ENCODE data around the gene SMAD3. TPM values are rescaled to one million over a fixed set of nuclear protein-coding genes. Genes with fewer than 3 reads are reported as not detected.

Gene SMAD3
- total RNA-seq, 2 donors from 2014 or later, result 47.9 to 78.5 TPM

DNA sequence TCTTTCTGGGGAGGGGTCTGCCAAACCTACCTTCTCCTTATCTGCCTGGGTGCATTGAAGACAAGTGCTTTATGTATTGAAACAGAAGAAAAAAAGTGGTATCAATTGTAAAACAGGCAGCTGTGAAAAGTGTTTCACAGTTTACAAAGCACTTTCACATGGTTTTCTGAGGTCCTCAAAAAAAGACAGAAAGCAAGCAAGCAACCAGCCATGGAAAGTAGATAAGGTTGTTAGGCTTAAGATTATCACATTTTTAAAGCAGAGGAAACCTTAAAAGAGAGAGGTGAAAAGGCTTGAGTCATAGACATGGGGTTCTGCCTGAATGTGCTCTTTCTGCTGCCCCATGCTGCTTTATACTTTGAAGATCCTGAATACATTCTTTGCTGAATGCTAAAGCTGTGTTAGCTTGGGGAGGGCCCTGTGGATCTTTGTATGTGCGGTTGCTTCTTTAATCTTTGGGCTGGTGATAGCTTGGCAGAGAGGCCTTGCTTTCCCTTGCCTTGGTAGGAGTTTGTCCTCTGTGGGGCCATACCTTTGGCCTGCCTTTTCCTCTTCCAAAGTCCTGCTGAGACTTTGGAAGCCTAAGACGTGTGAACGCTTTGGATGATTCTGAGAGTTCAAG, 2.6 kb downstream of the SMAD3 start:
- no peak for DNase-seq (ENCODE audit: low spot score)
- Histone ChIP-seq H3K36me3 (no peaks in the 10 kb centered on the region), H3K4me3 (peak overlapping the region; percentile 94), H3K4me1 (ENCODE audit: control insufficient read depth in 1 of 2, low read depth in 2 of 2) (peaks cover 22 to 63% of the 10 kb centered on the region in 2 donors), H3K27me3 (replicated peaks; ENCODE audit: insufficient read depth) (no peaks in the 10 kb centered on the region), H3K9me3 (no peaks in the 10 kb centered on the region), H3K27ac (peak overlapping the region; percentile 95)
- TF ChIP-seq, protein P1, sequence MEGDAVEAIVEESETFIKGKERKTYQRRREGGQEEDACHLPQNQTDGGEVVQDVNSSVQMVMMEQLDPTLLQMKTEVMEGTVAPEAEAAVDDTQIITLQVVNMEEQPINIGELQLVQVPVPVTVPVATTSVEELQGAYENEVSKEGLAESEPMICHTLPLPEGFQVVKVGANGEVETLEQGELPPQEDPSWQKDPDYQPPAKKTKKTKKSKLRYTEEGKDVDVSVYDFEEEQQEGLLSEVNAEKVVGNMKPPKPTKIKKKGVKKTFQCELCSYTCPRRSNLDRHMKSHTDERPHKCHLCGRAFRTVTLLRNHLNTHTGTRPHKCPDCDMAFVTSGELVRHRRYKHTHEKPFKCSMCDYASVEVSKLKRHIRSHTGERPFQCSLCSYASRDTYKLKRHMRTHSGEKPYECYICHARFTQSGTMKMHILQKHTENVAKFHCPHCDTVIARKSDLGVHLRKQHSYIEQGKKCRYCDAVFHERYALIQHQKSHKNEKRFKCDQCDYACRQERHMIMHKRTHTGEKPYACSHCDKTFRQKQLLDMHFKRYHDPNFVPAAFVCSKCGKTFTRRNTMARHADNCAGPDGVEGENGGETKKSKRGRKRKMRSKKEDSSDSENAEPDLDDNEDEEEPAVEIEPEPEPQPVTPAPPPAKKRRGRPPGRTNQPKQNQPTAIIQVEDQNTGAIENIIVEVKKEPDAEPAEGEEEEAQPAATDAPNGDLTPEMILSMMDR (IDR thresholded peaks at IDR 0.05), result no peak
- no peak for ATAC-seq (ENCODE audit: insufficient number of reproducible peaks, low FRiP score, low read depth)

- H3K9me3 ChIP-seq, result no peaks in the 10 kb centered on the region
- DNase-seq (ENCODE audit: low spot score) (no peak), ATAC-seq (ENCODE audit: insufficient number of reproducible peaks, low FRiP score, low read depth) (no peak)
- peaks cover 25 to 71% of the 10 kb centered on the region in 2 donors for H3K4me1 ChIP-seq (ENCODE audit: control insufficient read depth in 1 of 2, low read depth in 2 of 2)
- H3K4me3 ChIP-seq, result peak overlapping the region; percentile 94
- TF ChIP-seq, protein P1 (IDR thresholded peaks at IDR 0.05), result no peak
- no peaks in the 10 kb centered on the region for H3K36me3 ChIP-seq
- H3K27me3 ChIP-seq (replicated peaks; ENCODE audit: insufficient read depth), result no peaks in the 10 kb centered on the region
- H3K27ac ChIP-seq, result peak overlapping the region; percentile 21 to 95
Measured at GRCh38 chr15:67068710-67069400, 3.5 kb downstream of the SMAD3 start.

GRCh38 chr15:67070150-67070549, 4.7 kb downstream of the SMAD3 start:
- H3K9me3 ChIP-seq, result no peaks in the 10 kb centered on the region
- H3K27me3 ChIP-seq (replicated peaks; ENCODE audit: insufficient read depth), result no peaks in the 10 kb centered on the region
- TF ChIP-seq, protein P1 (IDR thresholded peaks at IDR 0.05), result no peak
- no peak overlapping the region for H3K27ac ChIP-seq
- DNase-seq (ENCODE audit: low spot score) (no peak), ATAC-seq (ENCODE audit: insufficient number of reproducible peaks, low FRiP score, low read depth) (no peak)
- no peaks in the 10 kb centered on the region for H3K36me3 ChIP-seq
- H3K4me3 ChIP-seq, result no peak overlapping the region
- peaks cover 38 to 73% of the 10 kb centered on the region in 2 donors for H3K4me1 ChIP-seq (ENCODE audit: control insufficient read depth in 1 of 2, low read depth in 2 of 2)

GRCh38 chr15:67070892-67071664, 5.7 kb downstream of the SMAD3 start:
- Histone ChIP-seq H3K4me1 (ENCODE audit: control insufficient read depth in 1 of 2, low read depth in 2 of 2) (peaks cover 47 to 83% of the 10 kb centered on the region in 2 donors), H3K9me3 (no peaks in the 10 kb centered on the region), H3K4me3 (no peak overlapping the region), H3K36me3 (no peaks in the 10 kb centered on the region), H3K27me3 (replicated peaks; ENCODE audit: insufficient read depth) (no peaks in the 10 kb centered on the region), H3K27ac (no peak overlapping the region)
- DNase-seq (ENCODE audit: low spot score) (no peak), ATAC-seq (ENCODE audit: insufficient number of reproducible peaks, low FRiP score, low read depth) (no peak)
- TF ChIP-seq, protein P1 (IDR thresholded peaks at IDR 0.05), result no peak

DNA sequence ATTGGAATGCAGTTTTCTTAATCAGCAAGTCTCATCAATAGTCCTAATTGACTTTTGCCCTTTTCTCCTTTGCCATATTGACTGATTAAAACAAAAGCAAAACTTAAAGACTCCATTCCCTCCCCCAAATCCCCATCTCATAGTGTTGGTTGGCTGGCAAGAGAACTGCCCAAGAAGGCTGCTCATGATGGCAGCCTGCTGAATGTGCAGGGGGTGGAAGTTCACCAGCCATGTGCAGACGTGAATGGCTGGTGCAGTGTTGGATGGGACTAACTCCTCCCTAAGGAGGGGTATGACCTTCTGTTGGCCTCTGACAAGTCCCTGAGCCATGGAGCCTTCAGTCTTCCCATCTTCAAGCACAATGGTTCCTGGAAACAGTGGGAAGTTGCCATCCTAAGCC, 7.0 kb downstream of the SMAD3 start:
- H3K27ac ChIP-seq, result no peak overlapping the region
- no peaks in the 10 kb centered on the region for H3K27me3 ChIP-seq (replicated peaks; ENCODE audit: insufficient read depth)
- peaks cover 57 to 93% of the 10 kb centered on the region in 2 donors for H3K4me1 ChIP-seq (ENCODE audit: control insufficient read depth in 1 of 2, low read depth in 2 of 2)
- no peaks in the 10 kb centered on the region for H3K9me3 ChIP-seq
- TF ChIP-seq, protein P1 (IDR thresholded peaks at IDR 0.05), result no peak
- H3K4me3 ChIP-seq, result no peak overlapping the region
- no peaks in the 10 kb centered on the region for H3K36me3 ChIP-seq
- no peak for ATAC-seq (ENCODE audit: insufficient number of reproducible peaks, low FRiP score, low read depth)
- no peak for DNase-seq (ENCODE audit: low spot score)
